Measurements from ENCODE around the gene CRACDL.

The CRACDL gene

GRCh38 chr2:98869272-98869641, 66.8 kb downstream of the CRACDL start:
- TF ChIP-seq TCF12 (IDR thresholded peaks at IDR 0.05; ENCODE audit: low read depth): no peak
- TF ChIP-seq YY1 (IDR thresholded peaks at IDR 0.05; ENCODE audit: low read depth): peak; percentile 24; the same call in 1 of the 2 replicates
- peak; percentile 57 for TF ChIP-seq EP300 (IDR thresholded peaks at IDR 0.05; ENCODE audit: borderline replicate concordance)
- no peak for TF ChIP-seq FOXM1 (IDR thresholded peaks at IDR 0.05; ENCODE audit: borderline replicate concordance, low read depth)
- TF ChIP-seq TAF1 (IDR thresholded peaks at IDR 0.05; ENCODE audit: low read depth): no peak
- TF ChIP-seq NFIC (IDR thresholded peaks at IDR 0.05): peak; percentile 64; the same call in 1 of the 2 replicates
- TF ChIP-seq CREB1 (IDR thresholded peaks at IDR 0.05; ENCODE audit: low read depth): no peak
- peak; percentile 68 for TF ChIP-seq TEAD4 (IDR thresholded peaks at IDR 0.05)
- no peak for TF ChIP-seq USF1 (IDR thresholded peaks at IDR 0.05)
- 0 out of 2 replicates have a peak, but pooled peaks have one; percentile 33 for TF ChIP-seq MAX (IDR thresholded peaks at IDR 0.05)

- TF ChIP-seq YY1 (IDR thresholded peaks at IDR 0.05; ENCODE audit: low read depth) (no peak), TAF1 (IDR thresholded peaks at IDR 0.05; ENCODE audit: low read depth) (no peak), TEAD4 (IDR thresholded peaks at IDR 0.05) (no peak), EGR1 (IDR thresholded peaks at IDR 0.05) (no peak), RAD21 (IDR thresholded peaks at IDR 0.05; ENCODE audit: low read depth) (no peak), CEBPB (IDR thresholded peaks at IDR 0.05) (no peak), REST (IDR thresholded peaks at IDR 0.05; ENCODE audit: low read depth) (no peak), ZBTB7A (IDR thresholded peaks at IDR 0.05; ENCODE audit: low read depth) (no peak), NFIC (IDR thresholded peaks at IDR 0.05) (no peak), EP300 (IDR thresholded peaks at IDR 0.05; ENCODE audit: borderline replicate concordance) (no peak), USF1 (IDR thresholded peaks at IDR 0.05) (no peak), FOXM1 (IDR thresholded peaks at IDR 0.05; ENCODE audit: borderline replicate concordance, low read depth) (no peak)
Measured at GRCh38 chr2:98868548-98869271, 67.3 kb downstream of the CRACDL start.

- TF ChIP-seq MAX (IDR thresholded peaks at IDR 0.05) (no peak), CEBPB (IDR thresholded peaks at IDR 0.05) (no peak), TAF1 (IDR thresholded peaks at IDR 0.05; ENCODE audit: low read depth) (no peak), EP300 (IDR thresholded peaks at IDR 0.05; ENCODE audit: borderline replicate concordance) (no peak), CREB1 (IDR thresholded peaks at IDR 0.05; ENCODE audit: low read depth) (no peak), RAD21 (IDR thresholded peaks at IDR 0.05; ENCODE audit: low read depth) (no peak)
Measured at GRCh38 chr2:98867539-98868309, 68.3 kb downstream of the CRACDL start.

- TF ChIP-seq YY1 (IDR thresholded peaks at IDR 0.05; ENCODE audit: low read depth) (no peak), EP300 (IDR thresholded peaks at IDR 0.05; ENCODE audit: borderline replicate concordance) (no peak), NFIC (IDR thresholded peaks at IDR 0.05) (no peak), ZBTB7A (IDR thresholded peaks at IDR 0.05; ENCODE audit: low read depth) (no peak), TEAD4 (IDR thresholded peaks at IDR 0.05) (no peak), CREB1 (IDR thresholded peaks at IDR 0.05; ENCODE audit: low read depth) (no peak), USF1 (IDR thresholded peaks at IDR 0.05) (no peak), EGR1 (IDR thresholded peaks at IDR 0.05) (no peak), TCF12 (IDR thresholded peaks at IDR 0.05; ENCODE audit: low read depth) (no peak), RAD21 (IDR thresholded peaks at IDR 0.05; ENCODE audit: low read depth) (no peak), REST (IDR thresholded peaks at IDR 0.05; ENCODE audit: low read depth) (no peak), FOXM1 (IDR thresholded peaks at IDR 0.05; ENCODE audit: borderline replicate concordance, low read depth) (no peak), TAF1 (IDR thresholded peaks at IDR 0.05; ENCODE audit: low read depth) (no peak), CEBPB (IDR thresholded peaks at IDR 0.05) (no peak)
Measured at GRCh38 chr2:98866033-98866432, 70.0 kb downstream of the CRACDL start.

GRCh38 chr2:98861601-98862000, 74.4 kb downstream of the CRACDL start:
- no peak for TF ChIP-seq TEAD4 (IDR thresholded peaks at IDR 0.05)
- TF ChIP-seq CREB1 (IDR thresholded peaks at IDR 0.05; ENCODE audit: low read depth): no peak
- no peak for TF ChIP-seq NFIC (IDR thresholded peaks at IDR 0.05)
- TF ChIP-seq FOXM1 (IDR thresholded peaks at IDR 0.05; ENCODE audit: borderline replicate concordance, low read depth): no peak
- no peak for TF ChIP-seq YY1 (IDR thresholded peaks at IDR 0.05; ENCODE audit: low read depth)
- no peak for TF ChIP-seq MAX (IDR thresholded peaks at IDR 0.05)
- no peak for TF ChIP-seq RAD21 (IDR thresholded peaks at IDR 0.05; ENCODE audit: low read depth)
- TF ChIP-seq ZBTB7A (IDR thresholded peaks at IDR 0.05; ENCODE audit: low read depth): no peak
- TF ChIP-seq EP300 (IDR thresholded peaks at IDR 0.05; ENCODE audit: borderline replicate concordance): no peak
- TF ChIP-seq TCF12 (IDR thresholded peaks at IDR 0.05; ENCODE audit: low read depth): no peak
- TF ChIP-seq CEBPB (IDR thresholded peaks at IDR 0.05): no peak
- TF ChIP-seq USF1 (IDR thresholded peaks at IDR 0.05): no peak
- TF ChIP-seq TAF1 (IDR thresholded peaks at IDR 0.05; ENCODE audit: low read depth): no peak
- no peak for TF ChIP-seq REST (IDR thresholded peaks at IDR 0.05; ENCODE audit: low read depth)
